ENCODE results near the gene CBARP. TPM values are rescaled to one million over a fixed set of nuclear protein-coding genes. Genes with fewer than 3 reads are reported as not detected.

Gene CBARP
- total and polyA plus RNA-seq, 9 of the 15 experiments (the other 6 are each of a cell fraction or from before 2014, with no cell fraction given): 0.03 to 8.9 (median 1.2) TPM; not detected in 1

GRCh38 chr19:1274852-1275259 is 37.1 kb upstream of the CBARP start:
- peaks cover 57 to 92% of the 10 kb centered on the region in 2 experiments for H3K4me1 ChIP-seq (replicated peaks in 1 of 2; ENCODE audit: control insufficient read depth in 2 of 2, insufficient read depth in 2 of 2, low read length in 2 of 2)
- BruUV-seq (replicated peaks): no TSS peak
- peak overlapping the region; percentile 90 to 92 for H3K9ac ChIP-seq (ENCODE audit: insufficient read depth in 1 of 2, low read depth in 2 of 2, low read length in 2 of 2)
- H3K4me2 ChIP-seq (ENCODE audit: insufficient read depth, low read length): peak overlapping the region; percentile 93
- 0 out of 2 replicates have a peak overlapping the region, but pooled peaks have one; percentile 29 for H2AFZ ChIP-seq (ENCODE audit: low read depth, low read length)
- H3K27ac ChIP-seq (ENCODE audit: extremely low read depth, low read depth, low read length): peak overlapping the region; percentile 92
- DNase-seq (ENCODE audit: extremely low read depth in 1 of 4, low spot score in 3 of 4): peak in 3 of 4 experiments; percentile 48 to 72 (median 58)
- POLR2A ChIA-PET: interaction anchor here (0.6 to 1.4 kb wide), 9 partner anchors 8 to 217 kb away, joined by 3 to 9 read pairs (median 3); no protein-coding TSS in a partner anchor
- H3K9me3 ChIP-seq (replicated peaks; ENCODE audit: control insufficient read depth, insufficient read depth, low read depth, low read length): no peaks in the 10 kb centered on the region
- in situ Hi-C loops (cut with MboI): loop anchor here (5.0 kb wide), 1 partner anchor 107 kb away; the partner anchor contains the start of gene NDUFS7
- ATAC-seq: peak; percentile 49
- WGBS (ENCODE audit: insufficient coverage, low coverage, missing lambda C conversion rate): 1% methylated on average over 43 of the region's 44 CpGs
- H3K27me3 ChIP-seq (ENCODE audit: control insufficient read depth in 2 of 2, insufficient read depth in 2 of 2, low read length in 2 of 2): no peaks in the 10 kb centered on the region
- CTCF ChIA-PET (ENCODE audit: low intra/inter-chr PET ratio): interaction anchor here (0.6 kb wide), 1 partner anchor 96 kb away, joined by 3 read pairs; no protein-coding TSS in a partner anchor
- no peaks in the 10 kb centered on the region for H3K9me1 ChIP-seq (ENCODE audit: control insufficient read depth, insufficient read depth, low read length)
- peaks cover 82% of the 10 kb centered on the region for H3K36me3 ChIP-seq (ENCODE audit: control insufficient read depth, insufficient read depth, low read length)
- H4K20me1 ChIP-seq (replicated peaks; ENCODE audit: control insufficient read depth, insufficient read depth, low read length): peaks cover 28% of the 10 kb centered on the region
- H3K79me2 ChIP-seq (ENCODE audit: control insufficient read depth, insufficient read depth, low read length): peaks cover 71% of the 10 kb centered on the region
- FAIRE-seq: peak; percentile 26
- H3K4me3 ChIP-seq: peak overlapping the region; percentile 68
- intact Hi-C loops (cut with micrococcal nuclease): loop anchor here (10.0 kb wide), 1 partner anchor 170 kb away; no protein-coding TSS in a partner anchor
- no peak for TF ChIP-seq OTX1 (CRISPR knock-in tag; IDR thresholded peaks at IDR 0.05)
- no peak for TF ChIP-seq SP2 (IDR thresholded peaks at IDR 0.05; ENCODE audit: extremely low read depth, low read depth, low read length, poor library complexity, severe bottlenecking)
- TF ChIP-seq ZNF263 (CRISPR knock-in tag; IDR thresholded peaks at IDR 0.05; ENCODE audit: borderline replicate concordance): no peak
- no peak for TF ChIP-seq ZNF124 (CRISPR knock-in tag; IDR thresholded peaks at IDR 0.05)
- no peak for TF ChIP-seq ZNF133 (CRISPR knock-in tag; IDR thresholded peaks at IDR 0.05)
- TF ChIP-seq HNRNPUL1 (IDR thresholded peaks at IDR 0.05; ENCODE audit: low read length): no peak
- no peak for TF ChIP-seq SMARCB1 (IDR thresholded peaks at IDR 0.05; ENCODE audit: insufficient read length, low read depth)
- no peak for TF ChIP-seq BMI1 (IDR thresholded peaks at IDR 0.05; ENCODE audit: low read length)
- TF ChIP-seq FOS (IDR thresholded peaks at IDR 0.05; ENCODE audit: extremely low read depth, insufficient read length): no peak
- TF ChIP-seq EZH2 (IDR thresholded peaks at IDR 0.05; ENCODE audit: borderline replicate concordance, low read depth, low read length): no peak
- peak; percentile 74 for TF ChIP-seq MGA (IDR thresholded peaks at IDR 0.05)
- no peak for TF ChIP-seq ESRRB (CRISPR knock-in tag; IDR thresholded peaks at IDR 0.05; ENCODE audit: borderline replicate concordance)

Data from K562 (cell line).